Activated CD8-positive, alpha-beta T cell treated with anti-CD3 and anti-CD28 coated beads, Interleukin-2, amount 10 ng/mL, durations not matched to agents 7 days and 5 days (primary cell): ENCODE results near the gene CA12. TPM values are rescaled to one million over a fixed set of nuclear protein-coding genes. Genes with fewer than 3 reads are reported as not detected.
"Not testable (repeated sequence)": the region's sequence is repeated elsewhere in the genome, so short reads cannot be mapped to it uniquely, and the experiment has no call there.

Experiments used
- ATAC-seq: fragments of 150-1000 bp; cut with Tn5 transposase; one replicate; pipeline ENCODE4 v1.10.0; 2021; ENCODE audit warnings: moderate library complexity
- CTCF ChIA-PET: fragments of 350-600 bp; sonication (Branson Sonifier 250); formaldehyde crosslinking; loops from one replicate; lab custom pipeline; 2021; ENCODE audit warnings: antibody characterized with exemption; lab: Charles Lee
- POLR2A ChIA-PET: fragments of 350-600 bp; sonication (Branson Sonifier 250); formaldehyde crosslinking; loops from one replicate; lab custom pipeline; 2021; ENCODE audit warnings: antibody characterized with exemption; lab: Charles Lee
- DNase-seq: peaks from one replicate; pipeline ENCODE4 v3.0.0-alpha.2; 2020
- H3K27ac Mint-ChIP-seq: one replicate; pipeline ENCODE4 v1.8.0; 2021; ENCODE audit warnings: mild to moderate bottlenecking, mixed read lengths
- H3K27me3 Mint-ChIP-seq: one replicate; pipeline ENCODE4 v1.8.0; 2021; ENCODE audit warnings: low read depth, mixed read lengths
- H3K36me3 Mint-ChIP-seq: one replicate; pipeline ENCODE4 v1.8.0; 2021; ENCODE audit warnings: low read depth, mixed read lengths
- H3K4me1 Mint-ChIP-seq: one replicate; pipeline ENCODE4 v1.8.0; 2021; ENCODE audit warnings: low read depth, mixed read lengths
- H3K4me3 Mint-ChIP-seq: one replicate; pipeline ENCODE4 v1.8.0; 2021; ENCODE audit warnings: mild to moderate bottlenecking, mixed read lengths
- H3K9me3 Mint-ChIP-seq: one replicate; pipeline ENCODE4 v1.8.0; 2022; ENCODE audit warnings: mixed read lengths; ENCODE audit not compliant: insufficient read depth
- total RNA-seq, 2 experiments: library from RNA; stranded (reverse); gene quantifications; one replicate each; pipeline ENCODE4 v1.2.3, GENCODE V29; 2021

Gene CA12
- total RNA-seq = not detected

GRCh38 chr15:63381301-63382204, at the start of gene CA12:
CA12 (minus strand) TSS chr15:63381846; CDS start chr15:63381720, 126 bp downstream.
- Mint-ChIP-seq H3K4me1 (peaks cover 11% of the 10 kb centered on the region), H3K4me3 (peak within 1 kb of the TSS; percentile 56), H3K36me3 (no peaks in the 10 kb centered on the region), H3K27me3 (peaks cover 67% of the 10 kb centered on the region), H3K27ac (no peak within 1 kb of the TSS), H3K9me3 (no peaks in the 10 kb centered on the region)
- peak; percentile 88 for ATAC-seq
- peak; percentile 28 for DNase-seq
- ChIA-PET POLR2A (interaction anchor here (0.6 kb wide), 1 partner anchor 52 kb away, joined by 3 read pairs; no protein-coding TSS in a partner anchor), CTCF (no interaction called here)

GRCh38 chr15:63430766-63431451, 49.3 kb upstream of the CA12 start:
- peaks cover 2% of the 10 kb centered on the region for H3K27me3 Mint-ChIP-seq
- no peaks in the 10 kb centered on the region for H3K4me1 Mint-ChIP-seq
- no peaks in the 10 kb centered on the region for H3K9me3 Mint-ChIP-seq
- ChIA-PET POLR2A (no interaction called here), CTCF (interaction anchor here (1.1 to 1.4 kb wide), 2 partner anchors 9 to 142 kb away, joined by 3 read pairs; no protein-coding TSS in a partner anchor)
- ATAC-seq = no peak
- no peak overlapping the region for H3K27ac Mint-ChIP-seq
- no peaks in the 10 kb centered on the region for H3K36me3 Mint-ChIP-seq
- H3K4me3 Mint-ChIP-seq = no peak overlapping the region
- no peak for DNase-seq

GRCh38 chr15:63426552-63426951, 44.9 kb upstream of the CA12 start:
- Mint-ChIP-seq H3K27me3 (peaks cover 2% of the 10 kb centered on the region), H3K4me1 (no peaks in the 10 kb centered on the region), H3K36me3 (no peaks in the 10 kb centered on the region), H3K4me3 (no peak overlapping the region), H3K9me3 (no peaks in the 10 kb centered on the region), H3K27ac (no peak overlapping the region)
- DNase-seq = no peak
- ATAC-seq = no peak
- ChIA-PET CTCF (no interaction called here), POLR2A (no interaction called here)

- ChIA-PET POLR2A (no interaction called here), CTCF (no interaction called here)
- peaks cover 2% of the 10 kb centered on the region for H3K27me3 Mint-ChIP-seq
- no peaks in the 10 kb centered on the region for H3K9me3 Mint-ChIP-seq
- H3K36me3 Mint-ChIP-seq = no peaks in the 10 kb centered on the region
- no peak for ATAC-seq
- no peak overlapping the region for H3K4me3 Mint-ChIP-seq
- DNase-seq = no peak
- no peaks in the 10 kb centered on the region for H3K4me1 Mint-ChIP-seq
- no peak overlapping the region for H3K27ac Mint-ChIP-seq
Observed at GRCh38 chr15:63425426-63425985, 43.9 kb upstream of the CA12 start.

GRCh38 chr15:63422891-63423590, 41.4 kb upstream of the CA12 start:
- ChIA-PET CTCF (interaction anchor here (1.4 kb wide), 1 partner anchor 11 kb away, joined by 4 read pairs; no protein-coding TSS in a partner anchor), POLR2A (no interaction called here)
- no peaks in the 10 kb centered on the region for H3K9me3 Mint-ChIP-seq
- no peak for ATAC-seq
- no peak overlapping the region for H3K4me3 Mint-ChIP-seq
- H3K4me1 Mint-ChIP-seq = no peaks in the 10 kb centered on the region
- no peak for DNase-seq
- H3K36me3 Mint-ChIP-seq = no peaks in the 10 kb centered on the region
- peaks cover 2% of the 10 kb centered on the region for H3K27me3 Mint-ChIP-seq
- no peak overlapping the region for H3K27ac Mint-ChIP-seq

- ATAC-seq (no peak), DNase-seq (no peak)
- CTCF ChIA-PET = interaction anchor here (1.1 to 1.4 kb wide), 2 partner anchors 10 to 16 kb away, joined by 3 read pairs; no protein-coding TSS in a partner anchor
Observed at GRCh38 chr15:63421433-63421832, 39.8 kb upstream of the CA12 start.

GRCh38 chr15:63420333-63420747, 38.7 kb upstream of the CA12 start:
- Mint-ChIP-seq H3K36me3 (no peaks in the 10 kb centered on the region), H3K9me3 (no peaks in the 10 kb centered on the region), H3K27ac (no peak overlapping the region), H3K27me3 (no peaks in the 10 kb centered on the region), H3K4me1 (no peaks in the 10 kb centered on the region), H3K4me3 (no peak overlapping the region)
- ChIA-PET POLR2A (no interaction called here), CTCF (no interaction called here)
- no peak for DNase-seq
- ATAC-seq = no peak

More at GRCh38 chr15:63421433-63421832, 39.8 kb upstream of the CA12 start:
- Mint-ChIP-seq H3K9me3 (no peaks in the 10 kb centered on the region), H3K4me3 (no peak overlapping the region), H3K27me3 (no peaks in the 10 kb centered on the region), H3K4me1 (no peaks in the 10 kb centered on the region), H3K27ac (no peak overlapping the region), H3K36me3 (no peaks in the 10 kb centered on the region)
- POLR2A ChIA-PET = interaction anchor here (1.1 kb wide), 1 partner anchor 9 kb away, joined by 3 read pairs; no protein-coding TSS in a partner anchor

GRCh38 chr15:63418811-63419210, 37.2 kb upstream of the CA12 start:
- ChIA-PET POLR2A (no interaction called here), CTCF (no interaction called here)
- Mint-ChIP-seq H3K4me3 (no peak overlapping the region), H3K36me3 (no peaks in the 10 kb centered on the region), H3K27me3 (no peaks in the 10 kb centered on the region), H3K4me1 (no peaks in the 10 kb centered on the region), H3K27ac (no peak overlapping the region), H3K9me3 (no peaks in the 10 kb centered on the region)
- DNase-seq = no peak
- no peak for ATAC-seq

- no peak overlapping the region for H3K4me3 Mint-ChIP-seq
- H3K9me3 Mint-ChIP-seq = no peaks in the 10 kb centered on the region
- no peak for DNase-seq
- no peaks in the 10 kb centered on the region for H3K4me1 Mint-ChIP-seq
- no peaks in the 10 kb centered on the region for H3K36me3 Mint-ChIP-seq
- no peak for ATAC-seq
- H3K27me3 Mint-ChIP-seq = peaks cover under 1% of the 10 kb centered on the region
- CTCF ChIA-PET = no interaction called here
- no peak overlapping the region for H3K27ac Mint-ChIP-seq
- POLR2A ChIA-PET = no interaction called here
Observed at GRCh38 chr15:63417721-63418120, 36.1 kb upstream of the CA12 start.

GRCh38 chr15:63417274-63417673, 35.6 kb upstream of the CA12 start:
- CTCF ChIA-PET, H3K4me3 Mint-ChIP-seq, H3K27ac Mint-ChIP-seq, H3K27me3 Mint-ChIP-seq, H3K36me3 Mint-ChIP-seq, ATAC-seq, H3K4me1 Mint-ChIP-seq, H3K9me3 Mint-ChIP-seq, POLR2A ChIA-PET, DNase-seq: not testable (repeated sequence)

GRCh38 chr15:63414474-63415120, 33.0 kb upstream of the CA12 start:
- Mint-ChIP-seq H3K36me3 (no peaks in the 10 kb centered on the region), H3K27ac (no peak overlapping the region), H3K9me3 (no peaks in the 10 kb centered on the region), H3K4me1 (no peaks in the 10 kb centered on the region), H3K4me3 (no peak overlapping the region), H3K27me3 (peaks cover 3% of the 10 kb centered on the region)
- ATAC-seq = no peak
- DNase-seq = no peak
- POLR2A ChIA-PET = no interaction called here
- CTCF ChIA-PET = interaction anchor here (4.4 kb wide), 1 partner anchor 13 kb away, joined by 22 read pairs; no protein-coding TSS in a partner anchor
